GM12891 (cell line): ENCODE measurements around the gene DAB2IP.

ENCODE experiments used
- PAX5 ChIP-seq: IDR thresholded peaks from 2 replicates; pipeline ENCODE4 v1.6.1; 2011; ENCODE audit warnings: low read length, moderate library complexity, mild to moderate bottlenecking; ENCODE audit not compliant: insufficient read depth, severe bottlenecking
- POLR2A ChIP-seq: IDR thresholded peaks from 2 replicates; pipeline ENCODE4 v1.6.1; 2011; ENCODE audit warnings: low read depth, low read length, control low read depth
- POLR2AphosphoS5 ChIP-seq: IDR thresholded peaks from 2 replicates; pipeline ENCODE4 v1.6.1; 2011; ENCODE audit warnings: low read depth, low read length, control low read depth
- SPI1 ChIP-seq: IDR thresholded peaks from 2 replicates; pipeline ENCODE4 v1.6.1; 2011; ENCODE audit warnings: low read depth, low read length, control low read depth
- TAF1 ChIP-seq: IDR thresholded peaks from 2 replicates; pipeline ENCODE4 v1.6.1; 2011; ENCODE audit warnings: low read depth, low read length, control low read depth

- TF ChIP-seq POLR2AphosphoS5 (no peak), POLR2A (no peak), TAF1 (no peak), SPI1 (no peak), PAX5 (no peak)
These were observed 92.7 kb downstream of the DAB2IP start for GRCh38 chr9:121744002-121744686.
